ENCODE measurements around the gene SLC12A7. TPM values are rescaled to one million over a fixed set of nuclear protein-coding genes. Genes with fewer than 3 reads are reported as not detected.

Gene SLC12A7
- total RNA-seq, 1 donor from 2014 or later: 147 TPM

DNA sequence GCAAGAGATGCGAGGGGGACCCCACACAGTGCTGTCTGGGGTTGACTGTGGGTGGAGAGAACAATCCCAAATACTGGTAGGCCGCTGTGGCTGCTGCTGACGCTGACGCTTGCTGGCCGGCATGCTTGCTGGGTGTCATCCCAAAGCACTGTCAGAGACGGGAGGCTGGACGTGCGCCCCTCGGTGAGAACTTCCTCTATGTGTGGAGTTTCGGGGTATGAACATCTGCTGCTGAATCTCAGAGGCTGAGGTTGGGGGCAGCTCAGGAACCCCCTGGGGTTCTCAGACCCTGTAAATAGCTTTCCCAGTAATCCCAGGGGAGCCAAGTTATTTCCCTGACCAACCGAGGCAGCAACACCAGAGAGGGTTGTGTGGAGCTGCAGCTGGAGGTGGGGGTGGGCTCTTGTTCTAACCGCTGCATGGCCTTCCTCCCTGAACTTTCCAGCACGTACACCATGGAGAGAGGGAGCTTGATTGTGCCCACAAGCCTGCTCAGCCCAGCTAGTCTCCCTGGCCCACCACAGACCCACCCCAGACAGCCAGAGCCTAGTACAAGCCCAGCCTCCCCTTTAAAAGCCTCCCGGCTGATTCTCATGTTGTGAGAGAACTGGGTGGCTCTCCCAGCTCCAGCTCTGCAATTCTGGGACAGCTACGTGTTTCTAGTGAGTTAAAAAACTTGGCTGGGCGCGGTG, 21.8 kb upstream of the SLC12A7 start:
- no peak for DNase-seq
- Mint-ChIP-seq H3K4me3 (ENCODE audit: unreplicated experiment) (no peak overlapping the region), H3K4me1 (ENCODE audit: low read depth, unreplicated experiment) (peaks cover 17% of the 10 kb centered on the region), H3K9me3 (ENCODE audit: unreplicated experiment) (peaks cover 9% of the 10 kb centered on the region), H3K27me3 (ENCODE audit: unreplicated experiment) (peaks cover 7% of the 10 kb centered on the region), H3K27ac (ENCODE audit: unreplicated experiment) (peak overlapping the region; percentile 17), H3K36me3 (ENCODE audit: unreplicated experiment) (no peaks in the 10 kb centered on the region)
- TF ChIP-seq, protein P1, sequence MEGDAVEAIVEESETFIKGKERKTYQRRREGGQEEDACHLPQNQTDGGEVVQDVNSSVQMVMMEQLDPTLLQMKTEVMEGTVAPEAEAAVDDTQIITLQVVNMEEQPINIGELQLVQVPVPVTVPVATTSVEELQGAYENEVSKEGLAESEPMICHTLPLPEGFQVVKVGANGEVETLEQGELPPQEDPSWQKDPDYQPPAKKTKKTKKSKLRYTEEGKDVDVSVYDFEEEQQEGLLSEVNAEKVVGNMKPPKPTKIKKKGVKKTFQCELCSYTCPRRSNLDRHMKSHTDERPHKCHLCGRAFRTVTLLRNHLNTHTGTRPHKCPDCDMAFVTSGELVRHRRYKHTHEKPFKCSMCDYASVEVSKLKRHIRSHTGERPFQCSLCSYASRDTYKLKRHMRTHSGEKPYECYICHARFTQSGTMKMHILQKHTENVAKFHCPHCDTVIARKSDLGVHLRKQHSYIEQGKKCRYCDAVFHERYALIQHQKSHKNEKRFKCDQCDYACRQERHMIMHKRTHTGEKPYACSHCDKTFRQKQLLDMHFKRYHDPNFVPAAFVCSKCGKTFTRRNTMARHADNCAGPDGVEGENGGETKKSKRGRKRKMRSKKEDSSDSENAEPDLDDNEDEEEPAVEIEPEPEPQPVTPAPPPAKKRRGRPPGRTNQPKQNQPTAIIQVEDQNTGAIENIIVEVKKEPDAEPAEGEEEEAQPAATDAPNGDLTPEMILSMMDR (IDR thresholded peaks at IDR 0.05; ENCODE audit: partially characterized antibody, unreplicated experiment): no peak

DNA sequence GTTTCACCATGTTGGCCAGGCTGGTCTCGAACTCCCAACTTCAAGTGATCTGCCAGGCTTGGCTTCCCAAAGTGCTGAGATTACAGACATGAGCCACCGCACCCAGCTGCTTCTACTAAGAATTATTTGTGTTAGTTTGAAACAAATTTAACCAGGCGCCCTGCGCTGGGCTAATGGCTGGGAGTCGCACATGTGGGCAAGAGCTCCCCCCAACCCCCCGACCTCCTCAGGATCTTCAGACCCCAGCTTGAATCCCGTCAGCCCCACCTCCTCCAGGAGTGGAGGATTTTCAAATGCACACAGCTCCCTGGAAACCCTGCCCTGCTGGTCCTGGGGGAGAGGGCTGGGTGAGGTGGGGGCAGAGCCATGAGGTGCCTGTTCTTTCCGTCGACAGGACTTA, 21.2 kb upstream of the SLC12A7 start:
- Mint-ChIP-seq H3K27ac (ENCODE audit: unreplicated experiment) (peak overlapping the region; percentile 17), H3K4me1 (ENCODE audit: low read depth, unreplicated experiment) (peaks cover 18% of the 10 kb centered on the region), H3K4me3 (ENCODE audit: unreplicated experiment) (no peak overlapping the region), H3K27me3 (ENCODE audit: unreplicated experiment) (peaks cover 7% of the 10 kb centered on the region), H3K9me3 (ENCODE audit: unreplicated experiment) (peaks cover 8% of the 10 kb centered on the region), H3K36me3 (ENCODE audit: unreplicated experiment) (no peaks in the 10 kb centered on the region)
- no peak for DNase-seq
- TF ChIP-seq, protein P1 (IDR thresholded peaks at IDR 0.05; ENCODE audit: partially characterized antibody, unreplicated experiment): no peak

DNA sequence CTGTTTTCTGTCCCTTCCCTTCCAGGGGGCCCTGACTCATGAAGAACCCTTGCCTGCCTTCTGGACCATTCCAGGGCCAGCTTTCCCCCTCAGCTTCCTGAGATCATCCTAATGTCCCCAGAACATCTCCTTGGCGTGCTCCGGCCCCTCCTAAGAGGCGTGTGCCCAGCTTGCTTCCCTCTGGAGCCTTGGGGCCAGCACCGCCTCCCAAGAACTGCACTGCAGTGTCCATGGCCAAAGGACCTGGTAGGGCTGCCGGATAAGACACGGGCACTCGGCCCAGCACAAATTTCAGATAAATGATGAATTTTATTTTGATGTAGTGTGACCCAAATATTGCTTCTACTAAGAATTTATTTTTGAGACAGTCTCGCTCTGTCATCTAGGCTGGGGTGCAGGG, 20.7 kb upstream of the SLC12A7 start:
- Mint-ChIP-seq H3K9me3 (ENCODE audit: unreplicated experiment) (peaks cover 8% of the 10 kb centered on the region), H3K4me3 (ENCODE audit: unreplicated experiment) (no peak overlapping the region), H3K36me3 (ENCODE audit: unreplicated experiment) (no peaks in the 10 kb centered on the region), H3K27ac (ENCODE audit: unreplicated experiment) (no peak overlapping the region), H3K4me1 (ENCODE audit: low read depth, unreplicated experiment) (peaks cover 24% of the 10 kb centered on the region), H3K27me3 (ENCODE audit: unreplicated experiment) (peaks cover 9% of the 10 kb centered on the region)
- TF ChIP-seq, protein P1 (IDR thresholded peaks at IDR 0.05; ENCODE audit: partially characterized antibody, unreplicated experiment): no peak
- no peak for DNase-seq

DNA sequence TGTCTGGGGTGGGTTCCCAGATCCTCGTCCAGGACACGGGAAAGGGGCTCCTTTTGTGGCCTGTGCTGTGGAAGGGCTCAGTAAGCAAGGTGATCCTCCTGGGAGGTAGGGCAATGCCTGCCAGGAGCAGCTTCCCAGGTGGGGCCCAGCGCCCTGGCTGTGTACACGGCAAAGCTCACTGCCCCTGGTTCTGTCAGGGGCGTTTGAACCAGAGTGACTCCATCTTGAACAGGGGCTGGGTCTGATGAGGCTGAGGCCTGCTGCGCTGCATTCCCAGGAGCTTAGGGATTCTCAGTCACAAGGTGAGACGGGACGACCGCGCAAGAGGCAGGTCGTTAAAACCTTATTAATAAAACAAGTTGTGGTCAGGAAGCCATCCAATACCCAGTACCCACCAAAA, 19.9 kb upstream of the SLC12A7 start:
- H3K4me3 Mint-ChIP-seq (ENCODE audit: unreplicated experiment): no peak overlapping the region
- DNase-seq: no peak
- peaks cover 7% of the 10 kb centered on the region for H3K9me3 Mint-ChIP-seq (ENCODE audit: unreplicated experiment)
- TF ChIP-seq, protein P1 (IDR thresholded peaks at IDR 0.05; ENCODE audit: partially characterized antibody, unreplicated experiment): no peak
- H3K27ac Mint-ChIP-seq (ENCODE audit: unreplicated experiment): no peak overlapping the region
- peaks cover 10% of the 10 kb centered on the region for H3K27me3 Mint-ChIP-seq (ENCODE audit: unreplicated experiment)
- H3K36me3 Mint-ChIP-seq (ENCODE audit: unreplicated experiment): no peaks in the 10 kb centered on the region
- peaks cover 24% of the 10 kb centered on the region for H3K4me1 Mint-ChIP-seq (ENCODE audit: low read depth, unreplicated experiment)

DNA sequence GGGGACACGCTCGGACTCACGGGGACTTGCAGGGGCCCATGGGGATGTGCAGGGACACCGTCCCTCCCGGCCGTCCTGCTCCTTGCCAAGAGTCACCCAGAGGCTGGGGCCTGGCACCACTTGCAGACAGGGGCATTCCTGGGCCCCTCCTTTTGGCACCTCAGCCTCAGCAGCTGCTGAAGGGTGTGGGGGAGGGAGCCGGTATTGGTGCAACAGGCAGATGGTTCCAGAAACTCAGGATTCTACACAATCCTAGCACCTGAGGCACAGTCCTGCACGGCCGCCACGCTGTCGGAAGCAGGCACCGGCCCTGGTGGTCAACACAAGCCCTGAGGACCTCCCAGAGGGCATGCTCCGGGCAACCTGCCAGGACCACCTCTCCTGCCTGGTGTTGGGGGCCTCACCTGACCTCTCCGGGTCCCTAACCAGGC, 19.3 kb upstream of the SLC12A7 start:
- Mint-ChIP-seq H3K9me3 (ENCODE audit: unreplicated experiment) (peaks cover 6% of the 10 kb centered on the region), H3K36me3 (ENCODE audit: unreplicated experiment) (no peaks in the 10 kb centered on the region)

More for the DNA sequence above, 19.3 kb upstream of the SLC12A7 start:
- peaks cover 27% of the 10 kb centered on the region for H3K4me1 Mint-ChIP-seq (ENCODE audit: low read depth, unreplicated experiment)
- H3K27ac Mint-ChIP-seq (ENCODE audit: unreplicated experiment): no peak overlapping the region
- TF ChIP-seq, protein P1 (IDR thresholded peaks at IDR 0.05; ENCODE audit: partially characterized antibody, unreplicated experiment): no peak
- H3K27me3 Mint-ChIP-seq (ENCODE audit: unreplicated experiment): peaks cover 10% of the 10 kb centered on the region
- no peak overlapping the region for H3K4me3 Mint-ChIP-seq (ENCODE audit: unreplicated experiment)
- DNase-seq: no peak
